PFSK-1 (cell line): Measurements from ENCODE around the gene MEPE. TPM values are rescaled to one million over a fixed set of nuclear protein-coding genes. Genes with fewer than 3 reads are reported as not detected.

Experiments
- FOXP2 ChIP-seq: optimal IDR thresholded peaks from 2 replicates; pipeline ENCODE3; 2011; ENCODE audit warnings: borderline replicate concordance, control low read depth, inconsistent platforms; ENCODE audit not compliant: insufficient read depth; ENCODE audit errors: extremely low read length, extremely low read depth
- POLR2AphosphoS5 ChIP-seq: IDR thresholded peaks from 2 replicates; pipeline ENCODE4 v1.6.1; 2012; ENCODE audit warnings: low read depth, mild to moderate bottlenecking, control low read depth, low read length, moderate library complexity
- REST ChIP-seq, 2 experiments: IDR thresholded peaks; 2 replicates each; pipeline versions ENCODE4 v1.6.1 to v1.8.0; 2011 to 2012; ENCODE audit warnings: low read depth in 2 of 2, low read length in 2 of 2, control low read depth in 1 of 2, inconsistent platforms in 1 of 2, mild to moderate bottlenecking in 1 of 2, moderate library complexity in 1 of 2; ENCODE audit not compliant: insufficient read depth in 1 of 2
- SIN3A ChIP-seq: IDR thresholded peaks from 2 replicates; pipeline ENCODE4 v1.6.1; 2012; ENCODE audit warnings: mild to moderate bottlenecking, low read length, moderate library complexity, borderline replicate concordance; ENCODE audit not compliant: insufficient read depth
- TAF1 ChIP-seq: IDR thresholded peaks from 2 replicates; pipeline ENCODE4 v1.6.1; 2012; ENCODE audit warnings: low read length, control low read depth, borderline replicate concordance; ENCODE audit not compliant: insufficient read depth
- polyA plus RNA-seq: library from polyadenylated mRNA; unstranded; fragments of >200 nt; gene quantifications from one replicate; pipeline ENCODE4 v1.2.1, GENCODE V29; 2012; ENCODE audit warnings: low read depth, missing spikeins; ENCODE audit not compliant: insufficient read length

Gene MEPE
- polyA plus RNA-seq, result not detected

- TF ChIP-seq TAF1, result no peak
- TF ChIP-seq REST (IDR thresholded peaks at IDR 0.05; ENCODE audit: insufficient read depth in 1 of 2, low read depth in 2 of 2, low read length in 2 of 2), result no peak
- no peak for TF ChIP-seq SIN3A
- TF ChIP-seq POLR2AphosphoS5, result no peak
- no peak for TF ChIP-seq FOXP2
Observed at GRCh38 chr4:87832669-87833068, at the start of gene MEPE. TSS of gene MEPE (plus strand) at chr4:87832969. CDS start at chr4:87834715, 1,746 bp downstream.

- TF ChIP-seq FOXP2, result no peak
- TF ChIP-seq TAF1, result no peak
- TF ChIP-seq POLR2AphosphoS5, result no peak
- no peak for TF ChIP-seq REST (IDR thresholded peaks at IDR 0.05; ENCODE audit: insufficient read depth in 1 of 2, low read depth in 2 of 2, low read length in 2 of 2)
- no peak for TF ChIP-seq SIN3A
Observed at GRCh38 chr4:87783781-87784180, 49.0 kb upstream of the MEPE start.

- TF ChIP-seq SIN3A (no peak), REST (IDR thresholded peaks at IDR 0.05; ENCODE audit: insufficient read depth in 1 of 2, low read depth in 2 of 2, low read length in 2 of 2) (no peak), FOXP2 (no peak), TAF1 (no peak), POLR2AphosphoS5 (no peak)
Observed at GRCh38 chr4:87785731-87786509, 46.8 kb upstream of the MEPE start.

- TF ChIP-seq FOXP2 (no peak), TAF1 (no peak), POLR2AphosphoS5 (no peak), REST (IDR thresholded peaks at IDR 0.05; ENCODE audit: insufficient read depth in 1 of 2, low read depth in 2 of 2, low read length in 2 of 2) (no peak), SIN3A (no peak)
Observed at GRCh38 chr4:87799301-87800113, 33.3 kb upstream of the MEPE start, which contains the start of gene IBSP. TSS of gene IBSP (plus strand) at chr4:87799554. CDS start at chr4:87802362, 2,808 bp downstream.
